Measurements from ENCODE around the gene CTXN3. TPM values are rescaled to one million over a fixed set of nuclear protein-coding genes. Genes with fewer than 3 reads are reported as not detected.

Gene CTXN3
- total RNA-seq, 1 donor from 2014 or later: not detected

GRCh38 chr5:127664093-127664492, 15.2 kb downstream of the CTXN3 start:
- no peaks in the 10 kb centered on the region for H3K27me3 ChIP-seq (ENCODE audit: low read depth)
- no peak for TF ChIP-seq CTCF (IDR thresholded peaks at IDR 0.05; ENCODE audit: borderline replicate concordance)
- intact Hi-C loops (cut with micrococcal nuclease): no loop called here
- H3K4me3 ChIP-seq: no peak overlapping the region
- no peaks in the 10 kb centered on the region for H3K36me3 ChIP-seq
- H3K4me1 ChIP-seq: peaks cover 32% of the 10 kb centered on the region
- no peaks in the 10 kb centered on the region for H3K9me3 ChIP-seq (replicated peaks)
- H3K27ac ChIP-seq (replicated peaks): peak overlapping the region; percentile 0
- no peak for DNase-seq

GRCh38 chr5:127665641-127666040, 16.8 kb downstream of the CTXN3 start:
- H3K27me3 ChIP-seq (ENCODE audit: low read depth): no peaks in the 10 kb centered on the region
- peaks cover 21% of the 10 kb centered on the region for H3K4me1 ChIP-seq
- DNase-seq: no peak
- no peak for TF ChIP-seq CTCF (IDR thresholded peaks at IDR 0.05; ENCODE audit: borderline replicate concordance)
- intact Hi-C loops (cut with micrococcal nuclease): no loop called here
- H3K4me3 ChIP-seq: no peak overlapping the region
- peak overlapping the region; percentile 37 for H3K27ac ChIP-seq (replicated peaks)
- no peaks in the 10 kb centered on the region for H3K9me3 ChIP-seq (replicated peaks)
- H3K36me3 ChIP-seq: no peaks in the 10 kb centered on the region

DNA sequence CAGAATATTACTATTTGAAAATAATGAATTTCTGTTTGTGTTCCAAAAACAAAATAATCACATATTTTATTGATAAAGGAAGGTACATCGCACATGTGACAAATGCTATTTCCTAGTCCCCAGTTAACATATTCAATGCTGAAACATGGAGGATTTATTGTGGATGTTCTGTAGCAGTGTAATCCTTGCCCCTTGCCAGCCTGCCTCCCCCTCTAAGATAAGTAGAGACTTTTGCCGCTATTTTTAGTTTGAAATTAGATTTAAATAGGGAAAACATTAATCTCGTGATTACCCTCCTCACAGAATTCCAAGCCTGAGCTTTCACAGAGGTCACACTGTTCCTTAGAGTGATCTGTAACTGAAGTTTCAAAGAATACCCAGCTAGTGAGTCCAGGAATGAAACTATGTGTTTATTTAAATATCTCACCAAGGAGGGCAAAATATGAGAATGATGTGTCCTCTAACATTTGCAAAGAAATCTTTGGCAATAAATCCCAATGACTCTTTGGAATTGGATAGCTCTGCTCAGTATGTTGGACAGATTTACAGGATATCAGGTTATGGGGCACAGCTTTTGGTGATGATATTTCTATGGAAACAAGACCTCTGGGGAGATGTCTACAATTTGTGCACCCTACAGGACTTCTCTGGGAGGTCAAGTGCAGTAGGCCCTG, 17.3 kb downstream of the CTXN3 start:
- Histone ChIP-seq H3K9me3 (replicated peaks) (no peaks in the 10 kb centered on the region), H3K27ac (replicated peaks) (peak overlapping the region; percentile 37), H3K27me3 (ENCODE audit: low read depth) (no peaks in the 10 kb centered on the region), H3K36me3 (no peaks in the 10 kb centered on the region), H3K4me3 (no peak overlapping the region), H3K4me1 (peaks cover 18% of the 10 kb centered on the region)
- no peak for TF ChIP-seq CTCF (IDR thresholded peaks at IDR 0.05; ENCODE audit: borderline replicate concordance)
- intact Hi-C loops (cut with micrococcal nuclease): no loop called here
- no peak for DNase-seq

DNA sequence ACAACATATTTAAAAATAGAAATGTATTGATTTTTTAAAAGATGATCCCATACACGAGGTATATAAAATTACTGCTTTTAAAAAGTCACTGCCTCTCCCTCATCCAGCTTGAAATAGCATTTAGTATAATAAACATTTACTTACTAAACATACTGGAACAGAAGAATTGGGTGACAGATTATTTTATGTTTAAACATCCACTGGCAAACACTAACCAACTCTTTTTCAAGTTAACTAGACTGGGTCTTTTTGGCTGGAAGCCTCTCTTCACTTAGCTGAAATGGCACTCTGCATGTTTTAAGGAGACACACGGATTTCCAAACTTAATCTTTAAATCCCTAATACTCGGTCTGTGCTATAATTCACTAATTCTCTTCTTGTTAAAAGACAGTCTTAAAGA, 19.0 kb downstream of the CTXN3 start:
- Histone ChIP-seq H3K4me3 (no peak overlapping the region), H3K36me3 (no peaks in the 10 kb centered on the region), H3K27ac (replicated peaks) (no peak overlapping the region), H3K9me3 (replicated peaks) (no peaks in the 10 kb centered on the region), H3K27me3 (ENCODE audit: low read depth) (no peaks in the 10 kb centered on the region), H3K4me1 (peaks cover 15% of the 10 kb centered on the region)
- intact Hi-C loops (cut with micrococcal nuclease): no loop called here
- no peak for TF ChIP-seq CTCF (IDR thresholded peaks at IDR 0.05; ENCODE audit: borderline replicate concordance)
- DNase-seq: no peak

GRCh38 chr5:127671218-127671617, 22.3 kb downstream of the CTXN3 start:
- no peak overlapping the region for H3K27ac ChIP-seq (replicated peaks)
- no peak for TF ChIP-seq CTCF (IDR thresholded peaks at IDR 0.05; ENCODE audit: borderline replicate concordance)
- no peak for DNase-seq
- intact Hi-C loops (cut with micrococcal nuclease): no loop called here
- no peaks in the 10 kb centered on the region for H3K36me3 ChIP-seq
- no peaks in the 10 kb centered on the region for H3K9me3 ChIP-seq (replicated peaks)
- peaks cover 4% of the 10 kb centered on the region for H3K4me1 ChIP-seq
- H3K27me3 ChIP-seq (ENCODE audit: low read depth): no peaks in the 10 kb centered on the region
- no peak overlapping the region for H3K4me3 ChIP-seq

Measured in left ventricle myocardium inferior (tissue), 1 donor.